HG03432 (cell line): Measurements from ENCODE around the gene ITGB4.
"Not testable (repeated sequence)": the region's sequence is repeated elsewhere in the genome, so short reads cannot be mapped to it uniquely, and the experiment has no call there.

Experiments used
- ATAC-seq: cut with Tn5 transposase; IDR thresholded peaks from one replicate; pipeline ENCODE4 v1.9.1; 2021; ENCODE audit warnings: mild to moderate bottlenecking, moderate library complexity; ENCODE audit not compliant: unreplicated experiment

Gene ITGB4

GRCh38 chr17:75752802-75753513 is 31.7 kb downstream of the ITGB4 start:
- no peak for ATAC-seq

- ATAC-seq, result peak; percentile 56
Measured at GRCh38 chr17:75753514-75754377, 32.5 kb downstream of the ITGB4 start.

- ATAC-seq, result no peak
Measured at GRCh38 chr17:75754378-75755204, 33.3 kb downstream of the ITGB4 start.

- ATAC-seq, result no peak
Measured at GRCh38 chr17:75755205-75755901, 34.1 kb downstream of the ITGB4 start.

- ATAC-seq, result no peak
Measured at GRCh38 chr17:75755990-75756389, 34.7 kb downstream of the ITGB4 start.

GRCh38 chr17:75756451-75757085 is 35.3 kb downstream of the ITGB4 start:
- no peak for ATAC-seq

GRCh38 chr17:75757086-75757681 is 35.9 kb downstream of the ITGB4 start:
- no peak for ATAC-seq

- no peak for ATAC-seq
Measured at GRCh38 chr17:75758131-75758905, 37.1 kb downstream of the ITGB4 start.

GRCh38 chr17:75759457-75759856 is 38.2 kb downstream of the ITGB4 start:
- no peak for ATAC-seq

GRCh38 chr17:75759978-75760640 is 38.9 kb downstream of the ITGB4 start:
- not testable (repeated sequence) for ATAC-seq

- ATAC-seq, result no peak
Measured at GRCh38 chr17:75762513-75763268, 41.4 kb downstream of the ITGB4 start.

GRCh38 chr17:75763269-75763607 is 42.0 kb downstream of the ITGB4 start:
- ATAC-seq, result no peak

- ATAC-seq, result no peak
Measured at GRCh38 chr17:75763613-75764416, 42.6 kb downstream of the ITGB4 start.

- no peak for ATAC-seq
Measured at GRCh38 chr17:75764417-75764710, 43.1 kb downstream of the ITGB4 start.

- ATAC-seq, result peak; percentile 74
Measured at GRCh38 chr17:75764711-75765421, 43.6 kb downstream of the ITGB4 start, which contains the start of gene GALK1. TSS of gene GALK1 (minus strand) at chr17:75765192. CDS start at chr17:75765136, 56 bp downstream.

GRCh38 chr17:75765981-75766380 is 44.7 kb downstream of the ITGB4 start:
- ATAC-seq, result no peak

- ATAC-seq, result no peak
Measured at GRCh38 chr17:75767881-75768280, 46.6 kb downstream of the ITGB4 start.
